ENCODE data around the gene ROPN1B. TPM values are rescaled to one million over a fixed set of nuclear protein-coding genes. Genes with fewer than 3 reads are reported as not detected.

ROPN1B gene
- total RNA-seq, 1 experiment from 2014 or later = 2.2 TPM

- Histone ChIP-seq H3K9me2 (ENCODE audit: insufficient read depth) (no peaks in the 10 kb centered on the region), H3K4me1 (ENCODE audit: control insufficient read depth in 1 of 2, insufficient read depth in 2 of 2, low read length in 2 of 2) (no peaks in the 10 kb centered on the region), H3K4me2 (ENCODE audit: low read length) (no peak overlapping the region), H3K27me3 (ENCODE audit: insufficient read depth, low read length) (no peaks in the 10 kb centered on the region), H3K9me3 (ENCODE audit: control insufficient read depth in 1 of 2, insufficient read depth in 1 of 2, low read depth in 1 of 2, low read length in 2 of 2) (peaks cover 7 to 11% of the 10 kb centered on the region in 2 experiments; a peak in 2 of 4 replicates), H3K36me3 (ENCODE audit: control insufficient read depth in 1 of 2, insufficient read depth in 2 of 2, low read length in 2 of 2) (0 out of 4 replicates have a peak, but pooled peaks cover 0 to 5% of the 10 kb centered on the region in 2 experiments), H3K27ac (ENCODE audit: low read depth, low read length) (no peak overlapping the region), H3K79me2 (ENCODE audit: insufficient read depth, low read length) (no peaks in the 10 kb centered on the region), H3K4me3 (replicated peaks in 1 of 2; ENCODE audit: low read depth in 1 of 2, low read length in 2 of 2) (no peak overlapping the region), H2AFZ (ENCODE audit: low read depth, low read length, poor library complexity, severe bottlenecking) (no peak overlapping the region), H3K9ac (ENCODE audit: low read length) (no peak overlapping the region), H4K20me1 (ENCODE audit: insufficient read depth) (no peaks in the 10 kb centered on the region)
- ChIA-PET POLR2A (no interaction called here), RAD21 (ENCODE audit: low non-redundant PET in 1 of 2, low total read pairs in 2 of 2, uncharacterized antibody in 2 of 2, unreplicated experiment in 2 of 2) (no interaction called here), CTCF (no interaction called here)
- DNase-seq (ENCODE audit: low read depth, low spot score) (no peak), ATAC-seq (no peak)
- no peak for TF ChIP-seq CTCF (IDR thresholded peaks at IDR 0.05 in 2 of 3, conservative IDR thresholded peaks at IDR 0.05 in 1 of 3; ENCODE audit: borderline replicate concordance in 1 of 3, insufficient read depth in 1 of 3, low read depth in 2 of 3, low read length in 2 of 3)
- no peak for TF ChIP-seq ZBTB33 (IDR thresholded peaks at IDR 0.05; ENCODE audit: extremely low read depth, insufficient replicate concordance, low read length)
- TF ChIP-seq SRF (IDR thresholded peaks at IDR 0.05; ENCODE audit: low read depth) = no peak
- no peak for TF ChIP-seq SIN3A (IDR thresholded peaks at IDR 0.05; ENCODE audit: low read depth)
- TF ChIP-seq FOSL1 (IDR thresholded peaks at IDR 0.05; ENCODE audit: low read depth) = no peak
- no peak for TF ChIP-seq TCF7L2 (IDR thresholded peaks at IDR 0.05; ENCODE audit: borderline replicate concordance, extremely low read depth, insufficient read depth, insufficient read length)
- no peak for TF ChIP-seq POLR2AphosphoS5 (IDR thresholded peaks at IDR 0.05; ENCODE audit: low read depth, low read length)
- no peak for TF ChIP-seq SP1 (IDR thresholded peaks at IDR 0.05; ENCODE audit: low read depth)
- no peak for TF ChIP-seq ZFX (IDR thresholded peaks at IDR 0.05)
- no peak for TF ChIP-seq EZH2 (IDR thresholded peaks at IDR 0.05)
- no peak for TF ChIP-seq CEBPB (IDR thresholded peaks at IDR 0.05; ENCODE audit: low read depth)
- no peak for TF ChIP-seq ZNF274 (IDR thresholded peaks at IDR 0.05; ENCODE audit: low read depth, low read length)
- TF ChIP-seq CBX3 (IDR thresholded peaks at IDR 0.05; ENCODE audit: low read depth) = no peak
- TF ChIP-seq ELF1 (IDR thresholded peaks at IDR 0.05; ENCODE audit: borderline replicate concordance, low read depth) = no peak
- no peak for TF ChIP-seq EGR1 (IDR thresholded peaks at IDR 0.05; ENCODE audit: low read depth)
- BruUV-seq (replicated peaks) = no TSS peak
- intact Hi-C loops (cut with micrococcal nuclease) = no loop called here
These were observed 61.5 kb downstream of the ROPN1B start for GRCh38 chr3:126030455-126030854.
